Fibroblast of mammary gland (primary cell): ENCODE measurements around the gene OR7C1.
"Not testable (repeated sequence)": the region's sequence is repeated elsewhere in the genome, so short reads cannot be mapped to it uniquely, and the experiment has no call there.

Source experiments
- DNase-seq: peaks from one replicate; pipeline ENCODE4 v3.0.0-alpha.2; 2010; ENCODE audit warnings: low read depth
- H3K4me3 ChIP-seq: 2 replicates; pipeline ENCODE4 v1.5.1; 2011; ENCODE audit warnings: low read depth, mild to moderate bottlenecking, low read length, moderate library complexity; ENCODE audit not compliant: control insufficient read depth
- CTCF ChIP-seq: conservative IDR thresholded peaks from 2 replicates; pipeline ENCODE4 v1.5.1; 2011; ENCODE audit warnings: low read depth, low read length, inconsistent platforms; ENCODE audit not compliant: control insufficient read depth, insufficient read depth

The OR7C1 gene

GRCh38 chr19:14786421-14786851 is 48.5 kb downstream of the OR7C1 start:
- peak; percentile 53 for TF ChIP-seq CTCF
- no peak for DNase-seq
- no peak overlapping the region for H3K4me3 ChIP-seq

- DNase-seq, result peak; percentile 69
- H3K4me3 ChIP-seq, result not testable (repeated sequence)
These were observed 49.7 kb downstream of the OR7C1 start for GRCh38 chr19:14785102-14785793.

DNA sequence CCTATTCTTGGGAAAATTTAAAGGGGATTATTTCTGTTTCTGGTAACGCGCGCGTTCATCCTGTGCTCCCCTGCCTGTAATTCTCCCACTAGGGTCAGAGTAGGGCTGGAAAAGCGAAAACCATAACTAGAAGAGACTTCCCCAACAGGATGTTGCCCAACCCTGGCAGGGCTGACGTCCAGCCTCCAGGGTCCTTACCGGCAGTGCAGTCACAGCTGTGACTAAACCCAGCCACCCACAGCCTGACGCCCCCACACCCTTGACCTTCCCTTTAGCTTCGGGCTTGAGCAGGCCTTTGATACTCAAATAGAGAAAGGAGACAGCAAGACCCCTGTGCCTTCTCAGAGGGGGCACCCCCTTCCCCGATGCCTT is 50.3 kb downstream of the OR7C1 start:
- peak; percentile 82 for DNase-seq
- H3K4me3 ChIP-seq, result not testable (repeated sequence)

- not testable (repeated sequence) for H3K4me3 ChIP-seq, DNase-seq
These were observed 51.5 kb downstream of the OR7C1 start for GRCh38 chr19:14783410-14783998.

- DNase-seq, result no peak
- no peak overlapping the region for H3K4me3 ChIP-seq
- no peak for TF ChIP-seq CTCF
These were observed 52.2 kb downstream of the OR7C1 start for GRCh38 chr19:14782626-14783409.

DNA sequence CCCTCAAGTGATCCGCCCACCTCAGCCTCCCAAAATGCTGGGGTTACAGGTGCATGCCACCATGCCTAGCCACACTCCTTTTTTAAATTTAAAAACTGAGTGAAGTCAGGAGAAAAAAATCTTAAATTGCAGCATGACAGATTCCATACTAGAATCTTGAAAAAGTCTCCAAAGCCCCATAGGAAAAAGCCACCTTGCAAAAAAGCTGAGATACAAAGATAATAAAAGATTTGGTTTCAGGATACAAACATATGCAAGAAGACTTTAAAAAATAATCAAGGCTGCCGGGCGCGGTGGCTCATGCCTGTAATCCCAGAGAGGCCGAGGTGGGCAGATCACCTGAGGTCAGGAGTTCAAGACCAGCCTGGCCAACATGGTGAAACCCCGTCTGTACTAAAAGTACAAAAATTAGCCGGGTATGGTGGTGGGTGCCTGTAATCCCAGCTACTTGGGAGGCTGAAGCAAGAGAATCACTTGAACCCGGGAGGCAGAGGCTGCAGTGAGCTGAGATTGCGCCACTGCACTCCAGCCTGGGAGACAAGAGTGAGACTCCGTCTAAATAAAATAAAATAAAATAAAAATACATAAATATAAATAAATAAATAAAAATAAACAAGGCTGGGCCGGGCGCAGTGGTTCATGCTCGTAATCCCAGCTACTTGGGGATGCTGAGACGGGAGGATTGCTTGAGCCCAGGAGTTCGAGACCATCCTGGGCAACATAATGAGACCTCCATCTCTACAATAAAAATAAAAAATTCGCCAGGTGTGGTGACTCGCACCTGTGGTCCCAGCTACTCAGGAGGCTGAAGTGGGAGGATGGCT is 53.1 kb downstream of the OR7C1 start:
- not testable (repeated sequence) for DNase-seq, H3K4me3 ChIP-seq

GRCh38 chr19:14780622-14781225 is 54.3 kb downstream of the OR7C1 start:
- not testable (repeated sequence) for DNase-seq, H3K4me3 ChIP-seq

- H3K4me3 ChIP-seq, result no peak overlapping the region
- DNase-seq, result no peak
- TF ChIP-seq CTCF, result no peak
These were observed 55.8 kb downstream of the OR7C1 start for GRCh38 chr19:14779151-14779550.

DNA sequence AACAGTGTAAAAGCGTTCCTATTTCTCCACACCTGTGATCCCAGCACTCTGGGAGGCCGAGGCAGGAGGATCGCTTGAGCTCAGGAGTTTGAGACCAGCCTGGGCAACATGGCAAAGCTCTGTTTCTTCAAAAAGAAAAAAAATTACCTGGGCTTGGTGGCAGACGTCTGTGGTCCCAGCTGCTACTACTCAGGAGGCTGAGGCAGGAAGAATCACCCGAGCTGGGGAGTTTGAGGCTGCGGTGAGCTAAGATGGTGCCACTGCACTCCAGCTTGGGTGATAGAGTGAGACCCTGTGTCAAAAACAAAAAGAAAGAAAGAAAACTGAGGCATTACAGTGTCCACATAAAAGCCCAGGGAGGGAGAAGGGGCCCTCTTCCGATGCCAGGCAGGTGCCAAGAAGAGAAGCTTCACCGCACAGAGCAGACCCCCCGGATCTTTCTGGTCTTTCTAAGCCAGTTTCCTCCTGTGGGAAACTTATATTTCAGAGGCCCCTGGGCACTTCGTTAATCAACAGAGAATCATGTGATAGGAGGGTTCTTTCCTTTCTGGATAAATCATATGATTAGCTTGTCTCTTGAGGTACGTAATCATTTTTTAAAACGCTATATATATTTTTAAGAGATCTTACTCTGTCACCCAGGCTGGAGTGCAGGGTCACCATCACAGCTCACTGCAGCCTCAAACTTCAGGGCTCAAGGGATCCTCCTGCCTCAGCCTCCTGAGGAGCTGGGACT is 56.7 kb downstream of the OR7C1 start, which contains the start of gene ADGRE2:
Gene ADGRE2 (minus strand): TSS at position 451 of the 736 bp plus-strand sequence. CDS start 1,804 bp downstream, outside the sequence.
- not testable (repeated sequence) for H3K4me3 ChIP-seq, DNase-seq

GRCh38 chr19:14777645-14778044 is 57.3 kb downstream of the OR7C1 start:
- not testable (repeated sequence) for H3K4me3 ChIP-seq, DNase-seq
